Caco-2 (cell line): ENCODE measurements around the gene TPX2. TPM values are rescaled to one million over a fixed set of nuclear protein-coding genes. Genes with fewer than 3 reads are reported as not detected.

Experiments
- BruUV-seq: library from RNA; stranded (reverse); fragments of 400-500 nt; replicated peaks from 2 replicates; lab custom pipeline; 2021; lab: Mats Ljungman, UMichigan
- CTCF ChIA-PET: fragments of 300-600 bp; sonication (Branson Sonifier 250); formaldehyde crosslinking; loops from one replicate; lab custom pipeline; 2022; ENCODE audit warnings: antibody characterized with exemption; lab: Charles Lee
- POLR2A ChIA-PET: fragments of 300-600 bp; sonication (Branson Sonifier 250); formaldehyde crosslinking; loops from one replicate; lab custom pipeline; 2022; ENCODE audit warnings: antibody characterized with exemption; lab: Charles Lee
- DNase-seq, 2 experiments: peaks; one replicate each; pipeline versions ENCODE4 v3.0.0 to v3.0.0-alpha.2; 2020 to 2022
- H3K27me3 ChIP-seq: replicated peaks from 2 replicates; pipeline ENCODE4 v1.6.0; 2011; ENCODE audit warnings: low read length; ENCODE audit not compliant: control insufficient read depth, insufficient read depth
- H3K36me3 ChIP-seq: 2 replicates; pipeline ENCODE4 v1.5.1; 2011; ENCODE audit warnings: low read length; ENCODE audit not compliant: control insufficient read depth, insufficient read depth
- H3K4me1 ChIP-seq: fragments of 250-450 bp; sonication (Bioruptor Pico); 2 replicates; pipeline ENCODE4 v1.5.1; 2020; ENCODE audit warnings: mild to moderate bottlenecking
- H3K4me3 ChIP-seq: 2 replicates; pipeline ENCODE4 v1.5.1; 2011; ENCODE audit warnings: low read depth, mild to moderate bottlenecking, control low read depth, low read length
- H3K9me3 ChIP-seq: fragments of 250-450 bp; sonication (Bioruptor Pico); 2 replicates; pipeline ENCODE4 v1.5.1; 2020; ENCODE audit warnings: mild to moderate bottlenecking, moderate library complexity
- H3K27ac Mint-ChIP-seq: one replicate; pipeline ENCODE4 v1.8.0; 2022; ENCODE audit warnings: mixed read lengths; ENCODE audit not compliant: unreplicated experiment
- H3K27me3 Mint-ChIP-seq: one replicate; pipeline ENCODE4 v1.8.0; 2022; ENCODE audit warnings: mixed read lengths; ENCODE audit not compliant: insufficient read depth, unreplicated experiment
- H3K36me3 Mint-ChIP-seq: one replicate; pipeline ENCODE4 v1.8.0; 2022; ENCODE audit warnings: mild to moderate bottlenecking, mixed read lengths; ENCODE audit not compliant: insufficient read depth, unreplicated experiment
- H3K4me1 Mint-ChIP-seq: one replicate; pipeline ENCODE4 v1.8.0; 2022; ENCODE audit warnings: low read depth, mixed read lengths; ENCODE audit not compliant: unreplicated experiment
- H3K4me3 Mint-ChIP-seq: one replicate; pipeline ENCODE4 v1.8.0; 2022; ENCODE audit warnings: mild to moderate bottlenecking, moderate library complexity, mixed read lengths; ENCODE audit not compliant: unreplicated experiment
- H3K9me3 Mint-ChIP-seq: one replicate; pipeline ENCODE4 v1.8.0; 2022; ENCODE audit warnings: mixed read lengths; ENCODE audit not compliant: unreplicated experiment
- intact Hi-C: fragments of 100-400 bp; cut with micrococcal nuclease; formaldehyde crosslinking; loops from one replicate; pipeline ENCODE4 v1.10.0; 2022; ENCODE audit not compliant: unreplicated experiment
- total RNA-seq: library from RNA; stranded (reverse); gene quantifications from 2 replicates; pipeline ENCODE4 v1.2.3, GENCODE V29; 2022
- TF ChIP-seq, protein P1 (sequence below), 2 experiments: fragments of 200-600 bp in 1 of 2; IDR thresholded peaks; 1 replicate in 1 of 2; 2 replicates in 1 of 2; pipeline versions ENCODE4 v1.5.1 to v1.8.0; 2011 to 2022; ENCODE audit warnings: antibody characterized with exemption in 1 of 2, control low read depth in 1 of 2, inconsistent platforms in 1 of 2, low read depth in 1 of 2, low read length in 1 of 2, mild to moderate bottlenecking in 1 of 2, moderate library complexity in 1 of 2; ENCODE audit not compliant: insufficient read depth in 1 of 2, severe bottlenecking in 1 of 2, unreplicated experiment in 1 of 2

The TPX2 gene
- total RNA-seq, 1 experiment from 2014 or later, result 237 TPM

DNA sequence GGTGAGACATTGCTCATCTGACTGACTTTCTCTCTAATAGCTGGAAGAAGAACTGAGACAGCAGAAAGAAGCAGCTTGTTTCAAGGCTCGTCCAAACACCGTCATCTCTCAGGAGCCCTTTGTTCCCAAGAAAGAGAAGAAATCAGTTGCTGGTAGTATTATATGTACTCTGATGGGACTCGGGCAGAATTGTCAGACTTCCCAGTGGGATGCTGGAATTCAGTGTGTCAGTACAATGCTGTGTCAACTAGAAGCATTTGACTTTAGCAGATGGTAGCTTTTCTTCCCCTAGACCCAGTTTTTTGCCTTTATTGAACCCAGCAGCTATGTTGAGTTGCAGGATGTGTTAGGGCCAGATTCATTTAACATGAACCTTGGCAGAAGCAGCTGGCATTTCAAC is 58.3 kb downstream of the TPX2 start:
- Mint-ChIP-seq H3K4me3 (no peak overlapping the region), H3K9me3 (no peaks in the 10 kb centered on the region), H3K27me3 (no peaks in the 10 kb centered on the region), H3K36me3 (peaks cover 100% of the 10 kb centered on the region), H3K27ac (no peak overlapping the region), H3K4me1 (no peaks in the 10 kb centered on the region)
- Histone ChIP-seq H3K27me3 (no peaks in the 10 kb centered on the region), H3K4me1 (no peaks in the 10 kb centered on the region), H3K36me3 (peaks cover 26% of the 10 kb centered on the region), H3K9me3 (no peaks in the 10 kb centered on the region), H3K4me3 (no peak overlapping the region)
- no peak for DNase-seq
- no TSS peak for BruUV-seq
- POLR2A ChIA-PET, result no interaction called here
- intact Hi-C loops, result no loop called here
- TF ChIP-seq, protein P1, sequence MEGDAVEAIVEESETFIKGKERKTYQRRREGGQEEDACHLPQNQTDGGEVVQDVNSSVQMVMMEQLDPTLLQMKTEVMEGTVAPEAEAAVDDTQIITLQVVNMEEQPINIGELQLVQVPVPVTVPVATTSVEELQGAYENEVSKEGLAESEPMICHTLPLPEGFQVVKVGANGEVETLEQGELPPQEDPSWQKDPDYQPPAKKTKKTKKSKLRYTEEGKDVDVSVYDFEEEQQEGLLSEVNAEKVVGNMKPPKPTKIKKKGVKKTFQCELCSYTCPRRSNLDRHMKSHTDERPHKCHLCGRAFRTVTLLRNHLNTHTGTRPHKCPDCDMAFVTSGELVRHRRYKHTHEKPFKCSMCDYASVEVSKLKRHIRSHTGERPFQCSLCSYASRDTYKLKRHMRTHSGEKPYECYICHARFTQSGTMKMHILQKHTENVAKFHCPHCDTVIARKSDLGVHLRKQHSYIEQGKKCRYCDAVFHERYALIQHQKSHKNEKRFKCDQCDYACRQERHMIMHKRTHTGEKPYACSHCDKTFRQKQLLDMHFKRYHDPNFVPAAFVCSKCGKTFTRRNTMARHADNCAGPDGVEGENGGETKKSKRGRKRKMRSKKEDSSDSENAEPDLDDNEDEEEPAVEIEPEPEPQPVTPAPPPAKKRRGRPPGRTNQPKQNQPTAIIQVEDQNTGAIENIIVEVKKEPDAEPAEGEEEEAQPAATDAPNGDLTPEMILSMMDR (IDR thresholded peaks at IDR 0.05; ENCODE audit: insufficient read depth in 1 of 2, low read depth in 1 of 2, low read length in 1 of 2, severe bottlenecking in 1 of 2, unreplicated experiment in 1 of 2), result no peak
- CTCF ChIA-PET, result interaction anchor here (0.7 kb wide), 1 partner anchor 49 kb away, joined by 3 read pairs; no protein-coding TSS in a partner anchor

DNA sequence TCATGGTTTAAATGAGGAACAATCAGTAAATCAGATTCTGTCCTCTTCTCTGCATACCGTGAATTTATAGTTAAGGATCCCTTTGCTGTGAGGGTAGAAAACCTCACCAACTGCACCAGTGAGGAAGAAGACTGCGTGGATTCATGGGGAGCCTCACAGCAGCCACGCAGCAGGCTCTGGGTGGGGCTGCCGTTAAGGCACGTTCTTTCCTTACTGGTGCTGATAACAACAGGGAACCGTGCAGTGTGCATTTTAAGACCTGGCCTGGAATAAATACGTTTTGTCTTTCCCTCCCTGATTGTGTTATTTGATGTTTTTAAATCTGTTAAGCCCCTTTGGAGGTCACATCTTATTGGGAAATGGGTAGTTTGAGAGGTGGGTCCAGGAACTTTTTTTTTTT is 62.4 kb downstream of the TPX2 start:
- Mint-ChIP-seq H3K4me3 (no peak overlapping the region), H3K27ac (no peak overlapping the region), H3K36me3 (peaks cover 92% of the 10 kb centered on the region), H3K27me3 (no peaks in the 10 kb centered on the region), H3K9me3 (no peaks in the 10 kb centered on the region), H3K4me1 (no peaks in the 10 kb centered on the region)
- Histone ChIP-seq H3K4me3 (no peak overlapping the region), H3K36me3 (peaks cover 24% of the 10 kb centered on the region), H3K9me3 (no peaks in the 10 kb centered on the region), H3K27me3 (no peaks in the 10 kb centered on the region), H3K4me1 (no peaks in the 10 kb centered on the region)
- intact Hi-C loops, result no loop called here
- TF ChIP-seq, protein P1 (IDR thresholded peaks at IDR 0.05; ENCODE audit: insufficient read depth in 1 of 2, low read depth in 1 of 2, low read length in 1 of 2, severe bottlenecking in 1 of 2, unreplicated experiment in 1 of 2), result no peak
- ChIA-PET POLR2A (no interaction called here), CTCF (no interaction called here)
- no TSS peak for BruUV-seq
- no peak for DNase-seq

DNA sequence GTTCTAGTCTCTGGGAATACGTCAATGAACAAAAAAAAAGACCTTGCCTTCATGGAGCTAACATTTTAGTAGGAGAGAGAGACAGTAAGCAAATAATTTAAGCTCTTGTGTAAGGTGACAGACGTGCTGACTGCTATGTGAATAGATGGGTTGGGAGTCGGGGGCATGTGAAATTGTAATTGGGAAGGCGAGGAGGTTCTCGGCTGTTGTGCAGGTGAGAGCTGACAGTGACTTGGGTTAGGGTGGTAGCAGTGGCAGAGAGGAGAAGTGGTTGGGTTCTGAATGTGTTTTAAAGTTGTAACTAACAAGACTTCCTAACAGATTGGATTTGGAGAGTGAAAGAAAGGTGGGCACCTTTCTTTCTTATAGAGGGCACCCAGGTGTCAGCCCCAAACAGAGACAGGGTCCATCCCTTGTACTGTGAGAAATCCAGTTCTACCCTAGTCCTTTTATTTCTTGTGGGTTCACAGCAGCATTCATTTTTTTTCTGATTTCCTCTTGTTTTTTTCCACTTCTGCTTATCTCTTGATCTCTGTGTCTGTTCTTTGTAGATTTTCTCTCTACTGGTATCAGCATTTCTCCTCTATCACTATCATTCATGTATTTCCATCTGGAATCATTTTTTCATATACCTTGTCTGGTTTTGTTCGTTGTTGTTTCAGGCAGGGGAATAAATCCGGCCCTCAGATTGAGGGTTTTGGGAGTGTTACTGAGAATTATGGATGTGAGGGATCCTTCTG is 64.6 kb downstream of the TPX2 start:
- Mint-ChIP-seq H3K27me3 (no peaks in the 10 kb centered on the region), H3K9me3 (no peaks in the 10 kb centered on the region), H3K27ac (no peak overlapping the region), H3K4me3 (no peak overlapping the region), H3K4me1 (no peaks in the 10 kb centered on the region), H3K36me3 (peaks cover 80% of the 10 kb centered on the region)
- Histone ChIP-seq H3K9me3 (no peaks in the 10 kb centered on the region), H3K27me3 (no peaks in the 10 kb centered on the region), H3K36me3 (peaks cover 12% of the 10 kb centered on the region), H3K4me3 (no peak overlapping the region), H3K4me1 (no peaks in the 10 kb centered on the region)
- no TSS peak for BruUV-seq
- POLR2A ChIA-PET, result no interaction called here
- CTCF ChIA-PET, result no interaction called here
- no peak for DNase-seq
- intact Hi-C loops, result no loop called here
- TF ChIP-seq, protein P1 (IDR thresholded peaks at IDR 0.05; ENCODE audit: insufficient read depth in 1 of 2, low read depth in 1 of 2, low read length in 1 of 2, severe bottlenecking in 1 of 2, unreplicated experiment in 1 of 2), result no peak
